A673 (cell line): ENCODE results near the gene EDAR.

Source experiments
- CTCF ChIP-seq: fragments of 300-800, 200-600 bp; sonication (generic); conservative IDR thresholded peaks from 2 replicates; pipeline ENCODE4 v1.5.1; 2017; ENCODE audit warnings: low read depth, mild to moderate bottlenecking, antibody characterized with exemption, low read length, moderate library complexity, mixed read lengths
- EZH2 ChIP-seq: fragments of 200-600 bp; sonication (generic); IDR thresholded peaks from 2 replicates; pipeline ENCODE4 v1.6.1; 2017; ENCODE audit warnings: borderline replicate concordance, low read depth, mild to moderate bottlenecking, mixed read lengths, antibody characterized with exemption, low read length; ENCODE audit not compliant: poor library complexity, severe bottlenecking

- TF ChIP-seq CTCF (no peak), EZH2 (no peak)
Measured at GRCh38 chr2:108998911-108999310, 9.9 kb upstream of the EDAR start.
